GM12891 (cell line): Measurements from ENCODE around the gene ACOT12.

Experiments
- POLR2A ChIP-seq: IDR thresholded peaks from 2 replicates; pipeline ENCODE4 v1.6.1; 2011; ENCODE audit warnings: low read depth, low read length, control low read depth
- POLR2AphosphoS5 ChIP-seq: IDR thresholded peaks from 2 replicates; pipeline ENCODE4 v1.6.1; 2011; ENCODE audit warnings: low read depth, low read length, control low read depth
- SPI1 ChIP-seq: IDR thresholded peaks from 2 replicates; pipeline ENCODE4 v1.6.1; 2011; ENCODE audit warnings: low read depth, low read length, control low read depth
- TAF1 ChIP-seq: IDR thresholded peaks from 2 replicates; pipeline ENCODE4 v1.6.1; 2011; ENCODE audit warnings: low read depth, low read length, control low read depth

GRCh38 chr5:81297531-81297930 lies 96.4 kb downstream of the ACOT12 start:
- no peak for TF ChIP-seq POLR2AphosphoS5
- TF ChIP-seq POLR2A = no peak
- no peak for TF ChIP-seq SPI1
- TF ChIP-seq TAF1 = no peak
